Measurements from ENCODE around the gene ITPR2.

The ITPR2 gene

DNA sequence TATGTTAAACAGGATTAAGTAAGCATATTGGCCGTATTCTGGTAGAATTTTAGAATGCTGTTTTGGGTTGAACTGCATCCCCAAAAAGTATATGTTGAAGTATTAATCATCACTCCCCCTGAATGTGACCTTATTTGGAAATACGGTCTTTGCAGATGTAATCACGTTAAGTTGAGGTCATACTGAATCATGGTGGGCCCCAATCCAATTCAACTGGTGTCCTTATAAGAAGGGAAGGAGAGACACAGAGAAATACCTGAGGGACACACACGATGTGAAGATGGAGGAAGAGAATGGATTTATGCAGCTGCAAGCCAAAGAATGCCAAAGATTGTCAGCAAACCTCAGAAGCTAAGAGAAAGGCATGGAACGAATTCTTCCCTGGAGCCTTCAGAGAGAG, 268.6 kb downstream of the ITPR2 start:
- Histone ChIP-seq H3K4me3 (replicated peaks; ENCODE audit: insufficient read depth, low read length) (no peak overlapping the region), H3K27ac (replicated peaks) (no peak overlapping the region), H3K27me3 (ENCODE audit: insufficient read depth, poor library complexity, severe bottlenecking) (no peaks in the 10 kb centered on the region)
- DNase-seq (ENCODE audit: low read depth in 1 of 2, low spot score in 1 of 2), result no peak
- TF ChIP-seq, protein P1, sequence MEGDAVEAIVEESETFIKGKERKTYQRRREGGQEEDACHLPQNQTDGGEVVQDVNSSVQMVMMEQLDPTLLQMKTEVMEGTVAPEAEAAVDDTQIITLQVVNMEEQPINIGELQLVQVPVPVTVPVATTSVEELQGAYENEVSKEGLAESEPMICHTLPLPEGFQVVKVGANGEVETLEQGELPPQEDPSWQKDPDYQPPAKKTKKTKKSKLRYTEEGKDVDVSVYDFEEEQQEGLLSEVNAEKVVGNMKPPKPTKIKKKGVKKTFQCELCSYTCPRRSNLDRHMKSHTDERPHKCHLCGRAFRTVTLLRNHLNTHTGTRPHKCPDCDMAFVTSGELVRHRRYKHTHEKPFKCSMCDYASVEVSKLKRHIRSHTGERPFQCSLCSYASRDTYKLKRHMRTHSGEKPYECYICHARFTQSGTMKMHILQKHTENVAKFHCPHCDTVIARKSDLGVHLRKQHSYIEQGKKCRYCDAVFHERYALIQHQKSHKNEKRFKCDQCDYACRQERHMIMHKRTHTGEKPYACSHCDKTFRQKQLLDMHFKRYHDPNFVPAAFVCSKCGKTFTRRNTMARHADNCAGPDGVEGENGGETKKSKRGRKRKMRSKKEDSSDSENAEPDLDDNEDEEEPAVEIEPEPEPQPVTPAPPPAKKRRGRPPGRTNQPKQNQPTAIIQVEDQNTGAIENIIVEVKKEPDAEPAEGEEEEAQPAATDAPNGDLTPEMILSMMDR (IDR thresholded peaks at IDR 0.05; ENCODE audit: insufficient read depth, low read length), result no peak
- no peak for TF ChIP-seq POLR2AphosphoS5 (IDR thresholded peaks at IDR 0.05; ENCODE audit: low read depth)
- TF ChIP-seq, protein P2, sequence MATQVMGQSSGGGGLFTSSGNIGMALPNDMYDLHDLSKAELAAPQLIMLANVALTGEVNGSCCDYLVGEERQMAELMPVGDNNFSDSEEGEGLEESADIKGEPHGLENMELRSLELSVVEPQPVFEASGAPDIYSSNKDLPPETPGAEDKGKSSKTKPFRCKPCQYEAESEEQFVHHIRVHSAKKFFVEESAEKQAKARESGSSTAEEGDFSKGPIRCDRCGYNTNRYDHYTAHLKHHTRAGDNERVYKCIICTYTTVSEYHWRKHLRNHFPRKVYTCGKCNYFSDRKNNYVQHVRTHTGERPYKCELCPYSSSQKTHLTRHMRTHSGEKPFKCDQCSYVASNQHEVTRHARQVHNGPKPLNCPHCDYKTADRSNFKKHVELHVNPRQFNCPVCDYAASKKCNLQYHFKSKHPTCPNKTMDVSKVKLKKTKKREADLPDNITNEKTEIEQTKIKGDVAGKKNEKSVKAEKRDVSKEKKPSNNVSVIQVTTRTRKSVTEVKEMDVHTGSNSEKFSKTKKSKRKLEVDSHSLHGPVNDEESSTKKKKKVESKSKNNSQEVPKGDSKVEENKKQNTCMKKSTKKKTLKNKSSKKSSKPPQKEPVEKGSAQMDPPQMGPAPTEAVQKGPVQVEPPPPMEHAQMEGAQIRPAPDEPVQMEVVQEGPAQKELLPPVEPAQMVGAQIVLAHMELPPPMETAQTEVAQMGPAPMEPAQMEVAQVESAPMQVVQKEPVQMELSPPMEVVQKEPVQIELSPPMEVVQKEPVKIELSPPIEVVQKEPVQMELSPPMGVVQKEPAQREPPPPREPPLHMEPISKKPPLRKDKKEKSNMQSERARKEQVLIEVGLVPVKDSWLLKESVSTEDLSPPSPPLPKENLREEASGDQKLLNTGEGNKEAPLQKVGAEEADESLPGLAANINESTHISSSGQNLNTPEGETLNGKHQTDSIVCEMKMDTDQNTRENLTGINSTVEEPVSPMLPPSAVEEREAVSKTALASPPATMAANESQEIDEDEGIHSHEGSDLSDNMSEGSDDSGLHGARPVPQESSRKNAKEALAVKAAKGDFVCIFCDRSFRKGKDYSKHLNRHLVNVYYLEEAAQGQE (IDR thresholded peaks at IDR 0.05; ENCODE audit: insufficient replicate concordance, low read depth), result no peak
- no peak for TF ChIP-seq GABPA (IDR thresholded peaks at IDR 0.05; ENCODE audit: low read depth)
- no peak for TF ChIP-seq SPI1 (IDR thresholded peaks at IDR 0.05; ENCODE audit: borderline replicate concordance, low read depth)

DNA sequence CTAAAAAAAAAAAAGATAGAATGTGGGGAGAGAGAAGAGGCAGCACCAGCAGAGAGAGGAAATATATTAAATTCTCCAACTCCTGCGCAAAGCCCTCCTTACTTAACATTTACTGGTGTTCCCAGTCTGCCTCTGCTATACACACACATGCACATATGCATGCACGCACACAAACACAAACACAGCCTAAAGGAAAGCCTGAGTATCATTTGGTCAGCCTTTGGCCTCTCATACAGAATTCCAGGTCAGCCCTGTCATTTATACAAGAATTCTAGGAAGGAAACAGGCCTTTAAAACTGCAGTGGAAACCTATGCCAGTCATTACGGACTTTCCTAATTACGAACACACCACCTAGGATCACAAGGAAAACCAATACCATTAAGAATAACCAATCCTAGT, 269.4 kb downstream of the ITPR2 start:
- H3K4me3 ChIP-seq (replicated peaks; ENCODE audit: insufficient read depth, low read length), result no peak overlapping the region
- H3K27me3 ChIP-seq (ENCODE audit: insufficient read depth, poor library complexity, severe bottlenecking), result no peaks in the 10 kb centered on the region
- no peak overlapping the region for H3K27ac ChIP-seq (replicated peaks)
- TF ChIP-seq GABPA (IDR thresholded peaks at IDR 0.05; ENCODE audit: low read depth), result no peak
- TF ChIP-seq, protein P2 (IDR thresholded peaks at IDR 0.05; ENCODE audit: insufficient replicate concordance, low read depth), result no peak
- no peak for TF ChIP-seq SPI1 (IDR thresholded peaks at IDR 0.05; ENCODE audit: borderline replicate concordance, low read depth)
- TF ChIP-seq, protein P1 (IDR thresholded peaks at IDR 0.05; ENCODE audit: insufficient read depth, low read length), result no peak
- no peak for DNase-seq (ENCODE audit: low read depth in 1 of 2, low spot score in 1 of 2)

DNA sequence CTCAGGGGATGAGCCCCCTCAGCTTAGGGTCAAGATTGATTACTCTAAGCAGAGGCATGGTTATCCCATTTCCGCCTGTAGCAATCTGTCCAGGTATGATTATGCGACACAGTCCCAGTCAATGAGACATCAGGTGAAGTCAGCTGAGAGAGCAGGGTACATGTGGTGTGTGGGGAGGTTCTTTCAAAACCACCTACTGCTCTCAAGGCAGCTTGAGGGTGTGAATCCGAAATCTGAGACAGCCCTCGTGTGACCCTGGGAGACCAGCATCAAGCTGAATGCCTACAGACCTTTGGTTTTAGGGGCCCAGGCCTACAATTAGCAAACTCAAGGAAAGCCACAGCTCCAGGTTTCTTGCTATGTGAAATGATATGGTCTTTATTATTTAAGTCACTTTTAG, 275.7 kb downstream of the ITPR2 start:
- Histone ChIP-seq H3K27ac (replicated peaks) (no peak overlapping the region), H3K4me3 (replicated peaks; ENCODE audit: insufficient read depth, low read length) (no peak overlapping the region), H3K27me3 (ENCODE audit: insufficient read depth, poor library complexity, severe bottlenecking) (no peaks in the 10 kb centered on the region)
- DNase-seq (ENCODE audit: low read depth in 1 of 2, low spot score in 1 of 2), result no peak
- TF ChIP-seq POLR2AphosphoS5 (IDR thresholded peaks at IDR 0.05; ENCODE audit: low read depth) (no peak), SPI1 (IDR thresholded peaks at IDR 0.05; ENCODE audit: borderline replicate concordance, low read depth) (no peak), GABPA (IDR thresholded peaks at IDR 0.05; ENCODE audit: low read depth) (no peak)
- TF ChIP-seq, protein P1 (IDR thresholded peaks at IDR 0.05; ENCODE audit: insufficient read depth, low read length), result no peak
- TF ChIP-seq, protein P2 (IDR thresholded peaks at IDR 0.05; ENCODE audit: insufficient replicate concordance, low read depth), result no peak

Measured in HL-60 (cell line).